ENCODE measurements around the gene MAL.

DNA sequence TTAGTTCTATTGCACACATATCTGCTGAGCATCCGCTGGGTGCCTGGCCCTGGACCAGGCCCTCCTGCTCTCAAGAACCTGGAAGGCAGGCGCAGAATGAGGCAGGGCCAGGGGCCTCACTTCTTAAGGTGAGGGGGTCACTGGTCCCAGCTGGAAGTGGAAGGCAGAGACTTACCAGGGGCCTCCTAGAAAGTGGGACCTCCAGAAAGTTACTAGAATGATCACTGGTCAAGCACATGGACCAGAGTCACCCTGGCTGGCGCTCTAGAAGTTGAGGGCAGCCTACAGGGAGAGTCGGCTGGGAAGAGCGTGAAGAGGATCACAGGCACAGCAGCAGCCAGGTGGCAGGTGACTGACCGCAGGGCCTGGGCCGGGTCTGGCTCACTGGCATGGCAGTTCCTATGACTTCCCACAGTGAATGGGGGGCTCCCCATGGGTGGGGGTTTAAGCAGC is 26.1 kb upstream of the MAL start:
- TF ChIP-seq, protein P1, sequence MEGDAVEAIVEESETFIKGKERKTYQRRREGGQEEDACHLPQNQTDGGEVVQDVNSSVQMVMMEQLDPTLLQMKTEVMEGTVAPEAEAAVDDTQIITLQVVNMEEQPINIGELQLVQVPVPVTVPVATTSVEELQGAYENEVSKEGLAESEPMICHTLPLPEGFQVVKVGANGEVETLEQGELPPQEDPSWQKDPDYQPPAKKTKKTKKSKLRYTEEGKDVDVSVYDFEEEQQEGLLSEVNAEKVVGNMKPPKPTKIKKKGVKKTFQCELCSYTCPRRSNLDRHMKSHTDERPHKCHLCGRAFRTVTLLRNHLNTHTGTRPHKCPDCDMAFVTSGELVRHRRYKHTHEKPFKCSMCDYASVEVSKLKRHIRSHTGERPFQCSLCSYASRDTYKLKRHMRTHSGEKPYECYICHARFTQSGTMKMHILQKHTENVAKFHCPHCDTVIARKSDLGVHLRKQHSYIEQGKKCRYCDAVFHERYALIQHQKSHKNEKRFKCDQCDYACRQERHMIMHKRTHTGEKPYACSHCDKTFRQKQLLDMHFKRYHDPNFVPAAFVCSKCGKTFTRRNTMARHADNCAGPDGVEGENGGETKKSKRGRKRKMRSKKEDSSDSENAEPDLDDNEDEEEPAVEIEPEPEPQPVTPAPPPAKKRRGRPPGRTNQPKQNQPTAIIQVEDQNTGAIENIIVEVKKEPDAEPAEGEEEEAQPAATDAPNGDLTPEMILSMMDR (IDR thresholded peaks at IDR 0.05): no peak
- TF ChIP-seq MYBL2 (CRISPR knock-in tag; IDR thresholded peaks at IDR 0.05): no peak
